ENCODE data around the gene LHFPL5. TPM values are rescaled to one million over a fixed set of nuclear protein-coding genes. Genes with fewer than 3 reads are reported as not detected.

The LHFPL5 gene
- total and polyA plus RNA-seq, 2 of the 13 experiments (the other 11 are each of a cell fraction or from before 2014, with no cell fraction given), result 0.03 TPM; not detected in 1

- TF ChIP-seq, protein P1, sequence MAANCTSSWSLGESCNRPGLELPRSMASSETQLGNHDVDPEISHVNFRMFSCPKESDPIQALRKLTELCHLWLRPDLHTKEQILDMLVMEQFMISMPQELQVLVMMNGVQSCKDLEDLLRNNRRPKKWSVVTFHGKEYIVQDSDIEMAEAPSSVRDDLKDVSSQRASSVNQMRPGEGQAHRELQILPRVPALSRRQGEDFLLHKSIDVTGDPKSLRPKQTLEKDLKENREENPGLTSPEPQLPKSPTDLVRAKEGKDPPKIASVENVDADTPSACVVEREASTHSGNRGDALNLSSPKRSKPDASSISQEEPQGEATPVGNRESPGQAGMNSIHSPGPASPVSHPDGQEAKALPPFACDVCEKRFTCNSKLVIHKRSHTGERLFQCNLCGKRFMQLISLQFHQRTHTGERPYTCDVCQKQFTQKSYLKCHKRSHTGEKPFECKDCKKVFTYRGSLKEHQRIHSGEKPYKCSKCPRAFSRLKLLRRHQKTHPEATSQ (CRISPR knock-in tag; IDR thresholded peaks at IDR 0.05; ENCODE audit: borderline replicate concordance), result no peak
- no peak for TF ChIP-seq ZNF432 (CRISPR knock-in tag; IDR thresholded peaks at IDR 0.05; ENCODE audit: borderline replicate concordance)
- TF ChIP-seq ZKSCAN8 (CRISPR knock-in tag; IDR thresholded peaks at IDR 0.05; ENCODE audit: borderline replicate concordance), result no peak
- TF ChIP-seq ZNF10 (CRISPR knock-in tag; IDR thresholded peaks at IDR 0.05; ENCODE audit: borderline replicate concordance, low read depth), result no peak
- TF ChIP-seq ZNF567 (CRISPR knock-in tag; IDR thresholded peaks at IDR 0.05; ENCODE audit: borderline replicate concordance), result no peak
- TF ChIP-seq AGO1 (IDR thresholded peaks at IDR 0.05; ENCODE audit: low read depth, low read length, poor library complexity, severe bottlenecking), result peak; percentile 56
- TF ChIP-seq FOXJ3 (CRISPR knock-in tag; IDR thresholded peaks at IDR 0.05; ENCODE audit: borderline replicate concordance), result no peak
- no peak for TF ChIP-seq MEIS2 (CRISPR knock-in tag; IDR thresholded peaks at IDR 0.05)
- TF ChIP-seq SMARCE1 (IDR thresholded peaks at IDR 0.05; ENCODE audit: borderline replicate concordance), result no peak
- TF ChIP-seq KDM2A (CRISPR knock-in tag; IDR thresholded peaks at IDR 0.05; ENCODE audit: borderline replicate concordance, low read depth), result 0 out of 2 replicates have a peak, but pooled peaks have one; percentile 16
- TF ChIP-seq BRCA1 (CRISPR knock-in tag; IDR thresholded peaks at IDR 0.05), result no peak
- peak; percentile 26; the same call in 1 of the 2 replicates for TF ChIP-seq ZMYM4 (CRISPR knock-in tag; IDR thresholded peaks at IDR 0.05)
- no peak for TF ChIP-seq AGO2 (optimal IDR thresholded peaks at IDR 0.05; ENCODE audit: low read depth, low read length)
- TF ChIP-seq, protein P2, sequence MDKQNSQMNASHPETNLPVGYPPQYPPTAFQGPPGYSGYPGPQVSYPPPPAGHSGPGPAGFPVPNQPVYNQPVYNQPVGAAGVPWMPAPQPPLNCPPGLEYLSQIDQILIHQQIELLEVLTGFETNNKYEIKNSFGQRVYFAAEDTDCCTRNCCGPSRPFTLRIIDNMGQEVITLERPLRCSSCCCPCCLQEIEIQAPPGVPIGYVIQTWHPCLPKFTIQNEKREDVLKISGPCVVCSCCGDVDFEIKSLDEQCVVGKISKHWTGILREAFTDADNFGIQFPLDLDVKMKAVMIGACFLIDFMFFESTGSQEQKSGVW (CRISPR knock-in tag; IDR thresholded peaks at IDR 0.05; ENCODE audit: borderline replicate concordance), result no peak
- TF ChIP-seq IKZF5 (CRISPR knock-in tag; IDR thresholded peaks at IDR 0.05), result no peak
- no peak for TF ChIP-seq ELF4 (CRISPR knock-in tag; IDR thresholded peaks at IDR 0.05; ENCODE audit: borderline replicate concordance)
- TF ChIP-seq ZNF17 (CRISPR knock-in tag; IDR thresholded peaks at IDR 0.05), result no peak
- TF ChIP-seq, protein P3, sequence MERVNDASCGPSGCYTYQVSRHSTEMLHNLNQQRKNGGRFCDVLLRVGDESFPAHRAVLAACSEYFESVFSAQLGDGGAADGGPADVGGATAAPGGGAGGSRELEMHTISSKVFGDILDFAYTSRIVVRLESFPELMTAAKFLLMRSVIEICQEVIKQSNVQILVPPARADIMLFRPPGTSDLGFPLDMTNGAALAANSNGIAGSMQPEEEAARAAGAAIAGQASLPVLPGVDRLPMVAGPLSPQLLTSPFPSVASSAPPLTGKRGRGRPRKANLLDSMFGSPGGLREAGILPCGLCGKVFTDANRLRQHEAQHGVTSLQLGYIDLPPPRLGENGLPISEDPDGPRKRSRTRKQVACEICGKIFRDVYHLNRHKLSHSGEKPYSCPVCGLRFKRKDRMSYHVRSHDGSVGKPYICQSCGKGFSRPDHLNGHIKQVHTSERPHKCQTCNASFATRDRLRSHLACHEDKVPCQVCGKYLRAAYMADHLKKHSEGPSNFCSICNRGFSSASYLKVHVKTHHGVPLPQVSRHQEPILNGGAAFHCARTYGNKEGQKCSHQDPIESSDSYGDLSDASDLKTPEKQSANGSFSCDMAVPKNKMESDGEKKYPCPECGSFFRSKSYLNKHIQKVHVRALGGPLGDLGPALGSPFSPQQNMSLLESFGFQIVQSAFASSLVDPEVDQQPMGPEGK (CRISPR knock-in tag; IDR thresholded peaks at IDR 0.05), result no peak
- TF ChIP-seq, protein P4, sequence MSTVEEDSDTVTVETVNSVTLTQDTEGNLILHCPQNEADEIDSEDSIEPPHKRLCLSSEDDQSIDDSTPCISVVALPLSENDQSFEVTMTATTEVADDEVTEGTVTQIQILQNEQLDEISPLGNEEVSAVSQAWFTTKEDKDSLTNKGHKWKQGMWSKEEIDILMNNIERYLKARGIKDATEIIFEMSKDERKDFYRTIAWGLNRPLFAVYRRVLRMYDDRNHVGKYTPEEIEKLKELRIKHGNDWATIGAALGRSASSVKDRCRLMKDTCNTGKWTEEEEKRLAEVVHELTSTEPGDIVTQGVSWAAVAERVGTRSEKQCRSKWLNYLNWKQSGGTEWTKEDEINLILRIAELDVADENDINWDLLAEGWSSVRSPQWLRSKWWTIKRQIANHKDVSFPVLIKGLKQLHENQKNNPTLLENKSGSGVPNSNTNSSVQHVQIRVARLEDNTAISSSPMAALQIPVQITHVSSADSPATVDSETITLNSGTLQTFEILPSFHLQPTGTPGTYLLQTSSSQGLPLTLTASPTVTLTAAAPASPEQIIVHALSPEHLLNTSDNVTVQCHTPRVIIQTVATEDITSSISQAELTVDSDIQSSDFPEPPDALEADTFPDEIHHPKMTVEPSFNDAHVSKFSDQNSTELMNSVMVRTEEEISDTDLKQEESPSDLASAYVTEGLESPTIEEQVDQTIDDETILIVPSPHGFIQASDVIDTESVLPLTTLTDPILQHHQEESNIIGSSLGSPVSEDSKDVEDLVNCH (CRISPR knock-in tag; IDR thresholded peaks at IDR 0.05), result no peak
- TF ChIP-seq ZNF530 (CRISPR knock-in tag; IDR thresholded peaks at IDR 0.05; ENCODE audit: low read depth), result no peak
- no peak for TF ChIP-seq NCOA1 (CRISPR knock-in tag; IDR thresholded peaks at IDR 0.05)
Observed at GRCh38 chr6:35776364-35777215, 28.6 kb upstream of the LHFPL5 start, which contains the start of gene CLPSL2 (continued).
